ENCODE results near the gene ADAP1.

ADAP1 gene

GRCh38 chr7:990352-990932 lies 36.0 kb upstream of the ADAP1 start:
- TF ChIP-seq, protein P1, sequence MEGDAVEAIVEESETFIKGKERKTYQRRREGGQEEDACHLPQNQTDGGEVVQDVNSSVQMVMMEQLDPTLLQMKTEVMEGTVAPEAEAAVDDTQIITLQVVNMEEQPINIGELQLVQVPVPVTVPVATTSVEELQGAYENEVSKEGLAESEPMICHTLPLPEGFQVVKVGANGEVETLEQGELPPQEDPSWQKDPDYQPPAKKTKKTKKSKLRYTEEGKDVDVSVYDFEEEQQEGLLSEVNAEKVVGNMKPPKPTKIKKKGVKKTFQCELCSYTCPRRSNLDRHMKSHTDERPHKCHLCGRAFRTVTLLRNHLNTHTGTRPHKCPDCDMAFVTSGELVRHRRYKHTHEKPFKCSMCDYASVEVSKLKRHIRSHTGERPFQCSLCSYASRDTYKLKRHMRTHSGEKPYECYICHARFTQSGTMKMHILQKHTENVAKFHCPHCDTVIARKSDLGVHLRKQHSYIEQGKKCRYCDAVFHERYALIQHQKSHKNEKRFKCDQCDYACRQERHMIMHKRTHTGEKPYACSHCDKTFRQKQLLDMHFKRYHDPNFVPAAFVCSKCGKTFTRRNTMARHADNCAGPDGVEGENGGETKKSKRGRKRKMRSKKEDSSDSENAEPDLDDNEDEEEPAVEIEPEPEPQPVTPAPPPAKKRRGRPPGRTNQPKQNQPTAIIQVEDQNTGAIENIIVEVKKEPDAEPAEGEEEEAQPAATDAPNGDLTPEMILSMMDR (IDR thresholded peaks at IDR 0.05; ENCODE audit: extremely low read depth, missing control alignments), result no peak

GRCh38 chr7:988963-989529 lies 34.6 kb upstream of the ADAP1 start:
- TF ChIP-seq, protein P1 (IDR thresholded peaks at IDR 0.05; ENCODE audit: extremely low read depth, missing control alignments), result no peak
- DNase-seq (ENCODE audit: low spot score), result no peak

More at GRCh38 chr7:990352-990932, 36.0 kb upstream of the ADAP1 start:
- no peak for DNase-seq (ENCODE audit: low spot score)

DNA sequence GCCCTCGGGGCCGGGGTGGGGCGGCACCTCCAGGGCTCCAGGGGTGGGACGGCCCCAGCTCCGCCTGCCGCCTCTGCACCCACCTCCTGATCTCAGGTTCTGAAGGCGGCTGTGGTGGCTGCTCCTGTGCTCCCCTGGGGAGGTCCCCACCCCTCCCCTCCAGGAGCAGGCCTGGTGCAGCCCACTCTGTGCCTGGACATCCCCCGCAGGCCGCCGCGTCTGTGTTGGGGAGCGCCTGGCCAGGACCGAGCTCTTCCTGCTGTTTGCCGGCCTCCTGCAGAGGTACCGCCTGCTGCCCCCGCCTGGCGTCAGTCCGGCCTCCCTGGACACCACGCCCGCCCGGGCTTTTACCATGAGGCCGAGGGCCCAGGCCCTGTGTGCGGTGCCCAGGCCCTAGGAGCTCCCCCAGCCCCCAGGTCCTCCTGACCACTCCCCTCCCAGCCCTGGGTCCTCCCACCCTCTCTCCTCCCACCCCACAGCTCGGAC lies 34.0 kb upstream of the ADAP1 start:
- DNase-seq (ENCODE audit: low spot score), result peak; percentile 79
- TF ChIP-seq, protein P1 (IDR thresholded peaks at IDR 0.05; ENCODE audit: extremely low read depth, missing control alignments), result no peak

DNA sequence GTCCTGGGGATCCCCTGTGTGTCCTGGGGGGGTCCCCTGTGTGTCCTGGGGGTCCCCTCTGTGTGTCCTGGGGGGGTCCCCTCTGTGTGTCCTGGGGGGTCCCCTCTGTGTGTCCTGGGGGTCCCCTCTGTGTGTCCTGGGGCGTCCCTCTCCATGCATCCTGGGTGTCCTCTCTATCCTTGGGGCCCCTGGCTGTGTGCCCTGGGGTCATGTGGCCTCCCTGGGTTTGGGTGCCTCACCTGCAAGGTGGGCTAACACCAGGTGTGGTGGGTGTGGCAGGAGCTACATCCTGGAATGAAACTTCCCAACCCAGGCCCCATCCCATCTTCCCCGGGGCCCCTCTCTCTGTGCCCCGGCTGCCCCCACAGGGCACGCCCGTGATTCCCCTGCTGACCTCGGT lies 33.4 kb upstream of the ADAP1 start:
- no peak for DNase-seq (ENCODE audit: low spot score)
- TF ChIP-seq, protein P1 (IDR thresholded peaks at IDR 0.05; ENCODE audit: extremely low read depth, missing control alignments), result no peak

GRCh38 chr7:986766-987751 lies 32.6 kb upstream of the ADAP1 start:
- DNase-seq (ENCODE audit: low spot score), result no peak
- TF ChIP-seq, protein P1 (IDR thresholded peaks at IDR 0.05; ENCODE audit: extremely low read depth, missing control alignments), result no peak

- no peak for DNase-seq (ENCODE audit: low spot score)
Measured at GRCh38 chr7:985915-986741, 31.6 kb upstream of the ADAP1 start.

More at GRCh38 chr7:985915-986741, 31.6 kb upstream of the ADAP1 start:
- TF ChIP-seq, protein P1 (IDR thresholded peaks at IDR 0.05; ENCODE audit: extremely low read depth, missing control alignments), result no peak
